HK-2 (cell line): ENCODE results near the gene JMJD8.

Experiments
- DNase-seq: peaks from one replicate; pipeline ENCODE4 v3.0.0-alpha.2; 2018; ENCODE audit not compliant: unreplicated experiment

The JMJD8 gene

DNA sequence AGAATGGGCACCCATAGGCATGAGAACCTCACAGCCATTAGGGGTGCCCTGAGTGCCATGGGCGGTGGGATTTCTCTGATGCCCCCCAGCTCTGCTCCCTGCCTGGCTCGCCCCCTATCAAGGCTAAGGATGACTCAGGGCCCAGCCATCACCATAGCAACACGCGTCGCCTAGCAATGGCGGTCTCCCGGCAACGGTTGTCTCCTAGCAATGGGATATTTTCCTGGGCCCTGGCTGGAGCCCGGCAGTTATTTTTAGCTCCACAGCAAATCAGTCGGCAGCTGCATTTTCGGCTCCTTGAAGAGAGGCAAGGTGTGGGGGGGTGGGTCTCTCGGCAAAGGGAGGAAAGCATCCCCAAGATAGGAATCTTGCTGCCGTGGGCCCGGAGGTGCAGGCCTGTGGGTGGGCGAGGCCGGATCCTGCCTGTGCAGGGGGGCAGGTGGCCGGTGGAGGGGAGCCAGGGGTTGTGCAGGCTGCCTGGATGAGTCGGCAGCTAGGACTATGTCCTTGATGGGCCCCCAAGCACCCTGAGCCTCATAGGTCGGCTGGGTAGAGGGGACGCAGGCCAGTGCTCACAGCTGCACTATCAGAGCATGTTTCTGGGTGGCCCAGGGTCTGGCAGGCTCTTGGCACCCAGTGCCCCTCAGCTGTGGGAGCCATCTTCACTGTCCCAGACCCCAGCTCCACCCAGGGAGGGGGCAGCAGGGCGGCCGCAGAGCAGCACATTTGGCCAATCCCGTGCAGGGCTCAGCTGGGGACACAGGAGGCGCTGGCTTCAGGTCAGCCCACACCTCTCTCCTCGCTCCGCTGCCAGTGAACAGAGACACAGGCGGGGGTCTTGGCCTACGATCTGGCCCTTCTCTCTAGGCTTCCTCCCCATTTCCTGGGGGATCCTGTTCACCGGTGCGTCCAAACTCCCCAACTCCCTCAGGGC lies 25.7 kb upstream of the JMJD8 start:
- peak; percentile 60 for DNase-seq

GRCh38 chr16:708959-709358 lies 24.8 kb upstream of the JMJD8 start:
- no peak for DNase-seq

- DNase-seq = no peak
Observed at GRCh38 chr16:708019-708418, 23.9 kb upstream of the JMJD8 start.

DNA sequence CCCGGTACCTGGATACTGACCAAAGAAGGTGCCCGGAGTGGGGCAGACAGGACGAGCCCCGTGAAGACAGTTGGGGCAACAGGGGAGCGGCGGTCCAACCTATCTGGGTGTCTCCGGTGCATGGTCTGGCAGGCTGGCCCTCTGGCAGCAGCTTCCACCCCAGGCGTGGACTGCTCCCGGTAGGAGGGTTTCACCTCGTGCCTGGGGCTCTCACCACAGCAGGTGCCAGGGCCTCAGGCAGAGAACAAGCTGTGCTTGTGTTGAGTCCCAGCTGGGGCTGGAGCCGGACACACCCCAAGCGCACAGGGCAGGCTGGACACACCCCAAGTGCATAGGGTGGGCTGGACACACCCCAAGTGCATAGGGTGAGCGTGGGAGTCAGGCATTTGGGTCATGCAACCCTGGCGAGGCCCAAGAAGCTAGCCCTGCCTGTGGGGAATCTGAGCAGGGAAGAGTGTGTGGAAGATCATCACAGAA lies 23.0 kb upstream of the JMJD8 start:
- DNase-seq = no peak

GRCh38 chr16:706189-707061 lies 22.3 kb upstream of the JMJD8 start:
- DNase-seq = no peak

- no peak for DNase-seq
Observed at GRCh38 chr16:705431-706188, 21.5 kb upstream of the JMJD8 start, which contains the start of gene FBXL16. Gene FBXL16, minus strand, starts transcription at chr16:705801. Its CDS starts 8,396 bp downstream, at chr16:697405.

GRCh38 chr16:704552-705380 lies 20.6 kb upstream of the JMJD8 start:
- no peak for DNase-seq

- no peak for DNase-seq
Observed at GRCh38 chr16:704047-704446, 19.9 kb upstream of the JMJD8 start.

DNA sequence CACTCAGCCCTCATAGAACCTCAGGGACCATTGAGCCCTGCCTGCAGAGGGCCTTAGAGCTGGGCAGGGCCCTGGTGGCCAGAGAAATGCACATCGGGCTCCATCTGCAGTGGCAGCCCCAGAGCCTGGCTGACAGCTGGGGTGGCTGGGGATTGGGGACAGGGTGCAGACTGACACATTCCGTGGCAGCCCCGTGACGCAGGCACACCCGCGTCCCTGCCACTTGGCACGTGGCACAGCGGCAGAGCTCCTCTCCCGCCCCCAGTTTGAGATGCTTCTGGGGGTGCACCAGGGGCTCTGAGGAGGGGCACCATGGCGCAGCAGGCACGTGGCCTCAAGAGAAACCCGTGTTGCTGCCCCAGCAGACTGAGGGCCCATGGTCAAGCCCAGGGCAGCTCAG lies 19.3 kb upstream of the JMJD8 start:
- no peak for DNase-seq

GRCh38 chr16:702341-702740 lies 18.2 kb upstream of the JMJD8 start:
- no peak for DNase-seq

DNA sequence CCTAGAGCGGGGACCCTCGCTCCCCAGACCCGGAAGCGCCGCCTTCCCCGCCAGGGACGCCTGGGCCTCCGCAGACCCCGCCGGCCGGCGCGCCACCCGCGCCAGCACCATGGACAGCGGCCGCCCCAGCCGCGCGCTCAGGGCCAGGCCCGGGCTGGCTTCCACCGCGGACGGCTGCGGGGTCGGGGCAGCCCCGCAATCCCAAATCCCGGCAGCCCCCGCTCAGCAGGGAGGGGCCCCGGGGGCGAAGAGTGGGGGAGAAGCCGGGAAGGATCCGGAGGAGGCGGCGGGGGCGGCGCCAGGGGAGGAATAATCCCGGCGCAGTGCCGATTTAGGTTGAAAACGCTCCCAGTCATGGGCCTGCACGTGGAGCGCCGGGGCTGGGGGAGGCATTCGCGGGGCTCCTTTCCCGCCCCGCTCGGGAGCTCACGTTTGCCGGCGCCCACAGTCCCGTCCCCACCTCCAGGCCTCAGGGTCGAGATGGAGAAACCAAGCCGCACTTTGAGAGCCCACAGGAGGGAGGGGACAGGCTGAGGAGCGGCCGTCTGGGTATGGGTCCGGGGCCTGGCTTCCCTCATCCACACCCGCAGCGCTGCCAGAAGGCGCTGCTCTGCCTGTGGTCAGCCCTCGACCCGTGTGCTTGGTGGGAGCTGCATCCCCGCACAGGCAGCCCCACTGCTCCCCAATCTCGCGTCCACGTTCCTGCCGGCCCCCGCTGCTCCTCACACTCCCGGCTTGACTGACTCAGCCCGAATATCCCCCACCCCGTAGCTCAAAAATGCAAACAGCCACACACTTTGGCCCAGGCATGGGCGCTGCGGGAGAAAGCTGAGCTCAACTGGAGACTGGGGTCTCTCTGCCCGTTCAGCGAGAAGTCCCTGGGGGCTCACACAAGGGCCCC lies 16.8 kb upstream of the JMJD8 start:
- DNase-seq = no peak

DNA sequence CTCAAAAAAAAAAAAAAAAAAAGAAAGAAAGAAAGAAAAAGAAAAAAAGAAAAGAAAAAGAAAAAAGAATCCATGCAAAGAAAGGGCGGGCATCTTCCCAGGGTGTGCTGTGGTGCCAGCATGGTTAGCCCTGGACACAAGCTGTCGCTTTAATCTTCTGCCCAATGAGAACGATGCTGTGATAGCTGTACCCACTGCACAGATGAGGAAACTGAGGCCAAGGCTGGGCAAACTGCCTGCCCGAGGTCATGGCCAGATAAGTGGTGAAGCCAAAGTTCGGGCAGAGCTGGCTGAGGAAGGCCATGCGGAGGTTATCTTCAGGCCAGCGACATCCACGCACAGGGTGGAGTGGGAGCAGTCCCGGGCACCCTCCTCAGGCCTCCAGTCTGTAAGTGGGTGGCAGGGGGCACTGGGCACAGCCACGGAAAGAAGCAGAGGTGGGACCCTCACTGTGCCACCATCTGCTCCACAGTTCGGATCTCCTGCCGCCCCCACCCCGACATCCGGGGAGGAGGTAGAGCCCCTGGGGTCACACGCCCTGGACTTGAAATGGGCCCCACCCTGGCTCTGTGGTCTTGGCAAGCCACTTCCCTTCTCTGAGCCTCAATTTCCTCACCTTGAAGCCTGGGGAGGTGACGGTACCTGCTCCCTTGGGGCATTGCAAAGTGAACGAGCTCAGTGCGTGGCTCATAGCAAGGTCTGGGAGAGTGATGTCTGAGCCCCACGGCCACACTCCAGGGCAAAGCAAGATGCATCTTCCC lies 15.0 kb upstream of the JMJD8 start:
- DNase-seq = no peak

DNA sequence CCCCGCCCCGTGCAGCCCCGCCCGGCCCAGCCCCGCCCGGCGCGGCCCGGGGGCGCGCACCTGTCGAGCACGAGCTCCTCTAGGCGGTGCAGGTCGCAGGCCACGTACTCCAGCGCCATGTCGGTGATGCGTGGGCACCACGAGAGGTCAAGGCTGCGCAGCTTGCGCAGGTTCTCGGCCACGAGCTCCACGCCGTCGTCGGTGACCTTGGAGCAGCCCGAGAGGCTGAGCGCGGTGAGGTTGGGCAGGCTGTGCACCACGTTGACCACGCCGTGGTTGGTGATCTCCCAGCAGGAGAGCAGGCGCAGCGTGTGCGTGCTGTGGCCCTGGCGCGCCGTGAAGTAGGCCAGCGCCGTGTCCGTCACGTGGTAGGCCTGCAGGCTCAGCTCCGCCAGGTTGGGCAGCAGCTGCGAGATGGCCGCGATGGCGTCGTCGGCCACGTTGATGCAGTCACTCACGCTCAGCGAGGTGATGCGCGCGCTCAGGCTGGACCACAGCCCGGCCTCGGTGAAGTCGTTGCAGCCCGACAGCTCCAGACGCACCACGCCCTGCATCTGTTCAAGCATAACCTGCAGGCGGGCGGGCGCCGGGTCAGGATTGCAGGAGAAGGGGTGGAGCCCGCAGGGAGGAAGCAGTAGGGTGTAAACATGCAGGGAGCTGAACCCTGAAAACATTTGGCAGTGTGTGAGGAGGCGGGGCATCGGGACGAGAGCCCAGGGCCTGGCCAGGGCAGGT lies 11.4 kb upstream of the JMJD8 start:
- peak; percentile 72 for DNase-seq

GRCh38 chr16:694863-695354 lies 10.8 kb upstream of the JMJD8 start:
- no peak for DNase-seq

DNA sequence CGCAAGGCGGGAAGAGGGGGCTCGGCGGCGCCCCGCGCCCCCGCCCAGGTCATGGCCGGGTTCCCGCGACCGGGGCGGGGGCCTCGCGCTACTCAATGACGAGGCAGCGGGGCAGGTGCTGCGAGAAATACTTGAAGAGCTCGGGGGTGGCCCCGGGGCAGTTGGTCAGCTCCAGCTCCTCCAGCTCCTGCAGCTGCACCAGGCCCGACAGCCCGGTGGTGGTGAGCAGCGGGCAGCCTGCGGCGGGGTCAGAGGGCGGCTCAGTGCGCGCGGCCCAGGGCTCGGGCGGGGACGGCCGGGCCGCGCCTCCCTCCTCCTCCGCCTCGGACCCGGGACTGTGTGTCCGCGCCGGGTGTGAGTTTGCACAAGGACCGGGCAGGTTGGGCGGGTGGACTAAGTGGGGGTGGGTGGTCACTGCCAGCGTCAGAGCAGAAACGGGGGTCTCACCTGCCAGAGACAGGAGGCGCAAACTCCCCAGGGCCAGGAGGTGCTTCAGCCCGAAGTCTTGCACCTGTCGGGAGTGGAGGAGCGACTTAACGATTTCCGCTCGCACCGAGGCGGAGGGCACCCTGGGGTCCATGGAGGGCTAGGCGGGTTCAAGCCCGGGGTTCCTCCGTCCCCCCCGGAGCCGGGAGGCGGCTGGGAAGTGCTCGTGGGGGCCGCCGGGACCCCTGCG lies 10.2 kb upstream of the JMJD8 start:
- DNase-seq = no peak

DNA sequence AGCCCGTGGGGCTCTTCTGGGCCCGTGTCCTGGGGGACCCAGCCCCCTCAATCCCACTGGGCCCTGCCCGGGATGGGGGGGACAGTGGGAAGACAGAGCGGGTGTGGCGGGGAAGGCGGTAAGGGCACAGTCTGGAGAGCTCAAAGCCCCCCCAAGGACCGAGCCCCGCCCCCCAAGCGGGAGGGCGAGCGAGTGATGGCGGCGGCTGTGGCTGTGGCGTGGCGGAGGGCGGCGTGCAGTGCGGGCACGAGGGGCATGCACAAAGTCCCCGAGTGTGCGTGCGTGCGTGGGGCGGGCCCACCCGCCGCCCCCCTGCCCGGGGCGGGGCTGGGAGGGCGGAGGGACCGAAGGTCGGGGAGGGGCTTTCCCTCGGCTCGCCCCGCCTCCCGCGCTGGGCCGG lies 9.6 kb upstream of the JMJD8 start:
- DNase-seq = no peak

GRCh38 chr16:693364-693763 lies 9.2 kb upstream of the JMJD8 start:
- no peak for DNase-seq
